Stimulated activated CD8-positive, alpha-beta memory T cell treated with anti-CD3 and anti-CD28 coated beads, Interleukin-7, amount 100 ng/mL, for 4 hours (primary cell): ENCODE measurements around the gene ARPC2.

ENCODE experiments used
- DNase-seq, 2 donors: peaks; one replicate each; pipeline ENCODE4 v3.0.0-alpha.2; 2020; ENCODE audit warnings: low read depth in 2 of 2

Gene ARPC2

DNA sequence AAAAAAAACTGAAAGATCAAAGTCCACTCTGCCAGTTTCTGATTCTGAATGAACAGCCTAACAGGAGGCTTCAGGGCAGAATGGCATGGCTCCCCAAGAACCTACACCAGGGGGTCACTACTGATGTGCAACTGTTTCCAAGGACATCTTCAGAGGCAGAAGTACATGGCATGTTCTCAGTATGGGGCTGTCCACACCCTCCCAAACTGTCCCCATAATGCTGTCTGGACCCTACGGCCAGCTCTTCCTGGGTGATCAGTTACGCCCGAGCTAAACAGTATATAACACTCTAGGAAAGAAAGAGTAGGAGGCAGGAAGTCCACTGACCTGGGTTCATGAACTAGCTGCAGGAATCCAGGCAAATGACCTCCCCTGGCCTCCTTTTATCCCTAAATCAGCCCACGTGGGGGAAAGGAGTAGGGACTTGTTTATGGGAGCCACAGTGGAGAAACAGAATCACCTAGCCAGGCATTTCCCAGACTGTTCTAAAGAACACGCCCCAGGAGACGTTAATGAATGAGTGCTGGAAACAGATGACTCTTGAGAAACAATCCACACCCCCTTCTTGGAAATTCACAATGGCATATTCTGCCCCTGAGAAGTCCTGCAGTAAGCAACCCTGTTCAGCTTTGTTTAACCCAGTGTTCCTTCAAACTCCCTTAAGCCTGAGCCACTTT, 72.8 kb downstream of the ARPC2 start:
- no peak for DNase-seq

DNA sequence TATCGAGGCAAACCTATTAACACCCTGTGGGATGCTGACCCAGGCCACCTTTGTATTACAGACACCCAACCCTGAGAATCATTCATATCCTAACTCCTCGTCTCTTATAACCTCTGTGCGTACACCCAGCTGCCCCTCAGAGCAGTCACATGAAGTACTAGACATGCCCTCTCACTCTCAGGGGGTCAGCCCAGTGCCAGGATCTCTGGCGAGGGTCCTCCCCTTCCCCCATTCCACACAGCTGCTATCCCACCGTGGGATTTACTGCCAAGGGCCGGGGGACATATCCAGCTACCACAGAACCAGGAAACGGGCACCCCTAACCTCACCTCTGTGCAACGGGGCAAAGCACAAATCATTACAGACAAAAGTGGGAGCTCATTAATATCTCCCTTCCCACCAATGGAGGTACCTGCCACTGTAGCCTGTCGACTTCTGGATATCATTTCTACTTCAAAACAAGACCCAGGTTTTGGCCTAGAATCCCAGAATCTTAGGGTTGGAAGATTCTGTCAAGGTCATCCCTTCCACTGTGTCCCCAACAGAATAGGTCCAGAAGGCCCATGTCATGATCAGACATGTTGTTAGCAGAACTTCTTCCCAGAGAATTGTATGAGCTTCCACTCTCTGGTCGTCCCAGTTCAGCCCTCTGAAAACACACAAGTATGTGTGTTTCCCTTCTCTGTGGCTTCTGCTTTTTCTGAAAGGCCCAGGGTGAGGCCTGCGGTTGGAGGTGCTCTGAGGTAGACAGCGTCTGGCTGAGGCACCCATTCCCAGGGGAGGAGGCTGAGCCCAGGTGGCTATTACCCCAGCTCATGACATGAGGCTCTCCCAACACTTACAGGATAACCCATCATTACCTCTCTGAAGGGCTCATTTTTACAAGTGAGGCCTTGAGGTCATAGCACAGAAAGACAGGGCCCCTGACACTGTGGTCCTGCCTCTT, 73.6 kb downstream of the ARPC2 start:
- no peak for DNase-seq

- no peak for DNase-seq
Observed at GRCh38 chr2:218291318-218292047, 74.5 kb downstream of the ARPC2 start.

- peak; percentile 39 to 70 for DNase-seq
Observed at GRCh38 chr2:218292048-218293014, 75.3 kb downstream of the ARPC2 start, which contains the start of gene TMBIM1. TSS of gene TMBIM1 (minus strand) at chr2:218292503. CDS start at chr2:218282141, 10,362 bp downstream.

DNA sequence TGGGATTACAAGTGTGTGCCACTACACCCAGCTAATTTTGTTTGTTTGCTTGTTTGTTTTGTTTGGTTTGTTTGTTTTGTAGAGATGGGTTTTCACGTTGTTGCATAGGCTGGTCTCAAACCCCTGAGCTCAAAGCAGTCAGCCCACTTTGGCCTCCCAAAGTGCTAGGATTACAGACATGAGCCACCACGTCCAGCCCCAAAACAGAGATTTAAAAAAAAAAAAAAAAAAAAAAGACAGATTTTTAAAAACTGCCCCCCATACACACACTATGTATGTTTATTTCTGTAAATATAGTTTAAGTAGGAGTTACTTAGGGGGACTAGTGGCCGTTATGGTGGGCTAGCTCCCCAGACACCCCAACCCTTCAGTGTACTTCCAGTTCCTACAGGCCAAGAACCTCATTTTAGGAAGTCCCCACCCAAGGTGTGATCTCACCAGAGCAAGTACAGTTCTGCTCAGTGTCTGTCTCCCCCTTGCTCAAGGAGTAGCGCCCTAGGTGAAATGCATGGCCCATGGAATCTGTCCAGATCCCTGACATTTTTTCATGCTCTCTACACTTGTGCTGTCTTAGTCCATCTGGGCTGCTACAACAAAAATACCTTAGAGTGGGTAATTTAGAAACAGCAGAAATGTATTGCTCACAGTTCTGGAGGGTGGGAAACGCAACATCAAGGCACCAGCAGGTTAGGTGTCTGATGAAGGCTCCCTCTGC, 76.9 kb downstream of the ARPC2 start:
- no peak for DNase-seq

- no peak for DNase-seq
Observed at GRCh38 chr2:218294430-218295022, 77.5 kb downstream of the ARPC2 start.

DNA sequence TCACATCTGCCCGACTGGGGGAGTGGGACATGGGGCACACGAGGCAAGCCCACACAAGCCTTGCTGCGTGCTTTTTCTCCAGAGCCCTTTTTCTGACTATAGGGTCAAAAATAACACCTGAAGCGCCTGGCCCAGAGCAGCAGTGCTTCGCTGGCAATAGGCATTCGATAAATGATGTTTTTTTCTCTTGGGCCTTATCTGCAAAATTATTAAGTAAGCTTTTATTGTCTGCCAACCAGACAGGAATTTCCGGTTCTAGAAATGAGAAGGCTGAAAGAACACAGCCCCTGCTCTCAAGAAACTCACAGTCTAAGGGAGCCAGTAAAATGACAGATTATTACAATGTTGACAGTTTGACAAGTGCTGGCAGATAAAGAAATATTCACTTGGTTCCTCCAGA, 78.0 kb downstream of the ARPC2 start:
- no peak for DNase-seq

DNA sequence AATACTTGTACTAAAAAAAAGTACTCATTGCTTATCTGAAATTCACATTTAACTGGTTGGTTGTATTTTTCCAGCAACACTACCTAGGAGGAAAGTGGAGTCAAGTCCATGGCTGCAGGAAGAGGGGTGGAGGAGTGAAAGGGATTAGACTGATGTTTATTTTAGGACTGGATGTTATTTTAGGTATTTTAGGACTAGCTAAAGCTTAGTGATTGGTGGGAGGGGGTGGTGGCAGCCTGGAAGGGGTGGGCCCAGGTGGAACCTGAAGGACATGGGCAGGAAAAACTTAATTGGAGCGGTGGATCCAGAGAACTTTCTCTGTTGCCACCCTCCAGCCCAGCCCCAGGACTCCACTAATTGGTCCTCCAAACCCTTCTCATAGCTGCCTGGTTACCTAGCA, 79.2 kb downstream of the ARPC2 start:
- no peak for DNase-seq

- no peak for DNase-seq
Observed at GRCh38 chr2:218296847-218297246, 79.9 kb downstream of the ARPC2 start.

DNA sequence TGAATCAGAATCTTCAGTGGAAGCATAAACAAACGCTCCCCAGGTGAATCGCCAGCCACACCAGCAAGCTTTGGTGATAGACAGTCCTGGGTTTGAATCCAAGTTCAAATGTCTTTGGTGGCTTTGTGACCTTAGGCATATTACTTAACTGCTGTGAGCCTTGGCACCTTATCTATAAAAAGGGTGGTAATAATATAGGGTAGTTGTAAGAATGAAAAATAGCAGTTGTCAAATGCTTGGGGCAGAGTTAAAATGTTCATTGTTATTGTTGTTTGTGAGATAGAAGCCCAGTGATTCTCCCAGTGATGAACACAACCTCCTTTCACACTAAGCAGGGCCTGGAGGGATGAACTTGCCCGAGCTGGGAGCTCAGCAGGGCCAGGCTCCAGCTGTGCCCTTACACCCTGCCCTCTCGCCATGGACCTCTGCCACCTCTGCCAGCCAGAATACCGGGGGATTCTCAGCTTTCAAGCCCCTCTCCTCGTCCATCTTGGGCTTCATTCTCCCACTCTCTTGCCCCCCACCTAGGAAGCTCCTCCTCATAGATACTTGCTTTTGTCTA, 81.4 kb downstream of the ARPC2 start:
- DNase-seq, result no peak

DNA sequence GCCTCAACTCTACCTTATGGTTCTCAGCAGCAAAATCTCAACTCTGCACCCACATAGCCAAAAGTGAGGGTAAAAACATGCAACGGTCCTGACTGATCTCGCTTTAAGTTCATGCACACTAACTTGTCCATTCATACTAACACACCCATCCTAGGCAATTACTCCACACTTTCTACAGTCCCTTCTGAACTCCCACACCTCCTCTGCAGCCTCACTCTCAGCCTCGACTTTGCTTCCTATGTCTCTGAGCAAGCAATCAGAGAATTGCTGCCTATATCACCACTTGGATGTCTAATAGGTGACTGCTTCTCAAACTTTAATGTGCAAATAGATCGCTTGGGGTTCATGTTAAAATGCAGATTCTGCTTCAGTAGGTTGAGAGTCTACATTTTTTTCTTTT, 83.2 kb downstream of the ARPC2 start:
- DNase-seq, result no peak

DNA sequence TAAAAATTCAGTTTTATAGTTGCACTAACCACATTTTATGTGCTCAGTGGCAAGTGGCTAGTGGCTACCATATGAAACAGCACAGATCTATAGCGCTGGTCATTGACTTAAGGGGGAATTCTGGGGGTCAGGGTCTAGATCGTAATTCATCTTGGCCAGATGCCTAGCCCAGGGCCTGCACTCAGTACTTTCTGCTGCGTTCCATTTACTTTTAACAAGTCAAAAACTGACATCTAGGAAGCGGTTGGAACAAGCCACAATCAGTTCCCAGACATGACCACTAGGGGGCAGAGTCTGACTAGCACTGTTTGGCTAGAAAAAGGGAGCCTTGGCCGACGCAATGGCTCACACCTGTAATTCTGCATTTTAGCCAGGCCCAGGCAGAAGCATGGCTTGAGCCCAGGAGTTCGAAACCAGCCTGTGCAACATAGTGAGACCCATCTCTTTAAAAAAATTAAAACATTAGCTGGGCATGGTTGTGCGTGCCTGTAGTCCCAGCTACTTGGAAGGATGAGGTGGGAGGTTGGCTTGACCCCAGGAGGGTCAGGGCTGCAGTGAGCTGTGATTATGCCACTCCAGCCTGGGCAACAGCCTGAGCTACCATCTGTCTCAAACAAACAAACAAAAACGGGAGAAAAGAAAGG, 84.3 kb downstream of the ARPC2 start:
- DNase-seq, result peak; percentile 68 to 87
